Activated T-cell treated with anti-CD3 and anti-CD28 coated beads, Interleukin-2, amount 50 U/mL, for 1 hour (primary cell): ENCODE measurements around the gene LEMD2.
A peak's percentile ranks its signal among the peaks of the same experiment; 100 is the strongest.

ENCODE experiments used
- DNase-seq: peaks from one replicate; pipeline ENCODE4 v3.0.0-alpha.2; 2020

LEMD2 gene

GRCh38 chr6:33791620-33792019, 2.7 kb upstream of the LEMD2 start:
- no peak for DNase-seq

- DNase-seq, result no peak
Measured at GRCh38 chr6:33790910-33791309, 2.0 kb upstream of the LEMD2 start.

GRCh38 chr6:33790379-33790778, 1.4 kb upstream of the LEMD2 start:
- DNase-seq, result no peak

GRCh38 chr6:33789550-33789895, 593 bp upstream of the LEMD2 start:
- no peak for DNase-seq

- DNase-seq, result peak; percentile 63
Measured at GRCh38 chr6:33787954-33788693, 806 bp downstream of the LEMD2 start.

GRCh38 chr6:33787346-33787953, 1.5 kb downstream of the LEMD2 start:
- DNase-seq, result no peak

GRCh38 chr6:33786736-33787135, 2.2 kb downstream of the LEMD2 start:
- no peak for DNase-seq

- DNase-seq, result no peak
Measured at GRCh38 chr6:33785778-33786177, 3.2 kb downstream of the LEMD2 start.

GRCh38 chr6:33784787-33785186, 4.1 kb downstream of the LEMD2 start:
- DNase-seq, result no peak

GRCh38 chr6:33783781-33784520, 5.0 kb downstream of the LEMD2 start:
- DNase-seq, result no peak

- no peak for DNase-seq
Measured at GRCh38 chr6:33782561-33782960, 6.4 kb downstream of the LEMD2 start.

- no peak for DNase-seq
Measured at GRCh38 chr6:33781131-33781975, 7.6 kb downstream of the LEMD2 start.

- DNase-seq, result no peak
Measured at GRCh38 chr6:33779895-33780294, 9.0 kb downstream of the LEMD2 start.

- DNase-seq, result no peak
Measured at GRCh38 chr6:33779290-33779689, 9.6 kb downstream of the LEMD2 start.

- DNase-seq, result no peak
Measured at GRCh38 chr6:33778444-33779121, 10.3 kb downstream of the LEMD2 start.

- no peak for DNase-seq
Measured at GRCh38 chr6:33777398-33778388, 11.2 kb downstream of the LEMD2 start.

GRCh38 chr6:33776764-33777163, 12.2 kb downstream of the LEMD2 start:
- DNase-seq, result no peak

- no peak for DNase-seq
Measured at GRCh38 chr6:33776186-33776585, 12.7 kb downstream of the LEMD2 start.

- no peak for DNase-seq
Measured at GRCh38 chr6:33774774-33775173, 14.2 kb downstream of the LEMD2 start.

GRCh38 chr6:33772902-33773472, 15.9 kb downstream of the LEMD2 start:
- no peak for DNase-seq
